RWPE2 (cell line): Measurements from ENCODE around the gene MARK3.
"Not testable (repeated sequence)": the region's sequence is repeated elsewhere in the genome, so short reads cannot be mapped to it uniquely, and the experiment has no call there.

Source experiments
- ATAC-seq: fragments of 200-7000 bp; cut with Tn5 transposase; 3 replicates; pipeline ENCODE4 v1.9.1; 2021; ENCODE audit warnings: low read depth
- DNase-seq: peaks from one replicate; pipeline ENCODE4 v3.0.0-alpha.2; 2020; ENCODE audit warnings: low spot score
- H3K27ac ChIP-seq: fragments of 450-650 bp; 2 replicates; pipeline ENCODE4 v1.5.1; 2017; ENCODE audit warnings: mild to moderate bottlenecking; ENCODE audit not compliant: poor library complexity, severe bottlenecking
- H3K27me3 ChIP-seq: fragments of 250-450 bp; sonication (Bioruptor Pico); 2 replicates; pipeline ENCODE4 v1.5.1; 2021; ENCODE audit warnings: mild to moderate bottlenecking, moderate library complexity; ENCODE audit not compliant: insufficient read depth, poor library complexity, severe bottlenecking
- H3K36me3 ChIP-seq: fragments of 250-450 bp; sonication (Bioruptor Pico); 2 replicates; pipeline ENCODE4 v1.5.1; 2020; ENCODE audit warnings: low read depth, mild to moderate bottlenecking, moderate library complexity
- H3K4me1 ChIP-seq: fragments of 250-450 bp; sonication (Bioruptor Pico); 2 replicates; pipeline ENCODE4 v1.5.1; 2021; ENCODE audit warnings: mild to moderate bottlenecking, moderate library complexity; ENCODE audit not compliant: insufficient read depth, poor library complexity, severe bottlenecking
- H3K4me3 ChIP-seq: fragments of 250-450 bp; sonication (Bioruptor Pico); 2 replicates; pipeline ENCODE4 v1.5.1; 2021; ENCODE audit warnings: mild to moderate bottlenecking, moderate library complexity; ENCODE audit not compliant: severe bottlenecking
- H3K9me3 ChIP-seq: fragments of 250-450 bp; sonication (Bioruptor Pico); 2 replicates; pipeline ENCODE4 v1.5.1; 2021; ENCODE audit warnings: mild to moderate bottlenecking, moderate library complexity; ENCODE audit not compliant: severe bottlenecking
- CTCF ChIP-seq: fragments of 450-650 bp; IDR thresholded peaks from one replicate; pipeline ENCODE4 v1.5.1; 2017; ENCODE audit warnings: mild to moderate bottlenecking, moderate library complexity; ENCODE audit not compliant: poor library complexity, severe bottlenecking

MARK3 gene

GRCh38 chr14:103524002-103524935, 139.1 kb downstream of the MARK3 start:
- Histone ChIP-seq H3K27ac (no peak overlapping the region), H3K4me1 (peaks cover 4% of the 10 kb centered on the region), H3K27me3 (peaks cover 16% of the 10 kb centered on the region), H3K4me3 (no peak overlapping the region), H3K9me3 (no peaks in the 10 kb centered on the region), H3K36me3 (peaks cover 5% of the 10 kb centered on the region; the same call in 1 of the 2 replicates)
- DNase-seq: no peak
- no peak for TF ChIP-seq CTCF
- no peak for ATAC-seq

- not testable (repeated sequence) for H3K4me1 ChIP-seq, DNase-seq, ATAC-seq, H3K4me3 ChIP-seq, H3K27ac ChIP-seq, H3K9me3 ChIP-seq, H3K36me3 ChIP-seq
- H3K27me3 ChIP-seq: peaks cover 16% of the 10 kb centered on the region
These were observed 140.4 kb downstream of the MARK3 start for GRCh38 chr14:103525430-103526246.

GRCh38 chr14:103526247-103526913, 141.2 kb downstream of the MARK3 start:
- no peak for TF ChIP-seq CTCF
- peaks cover 16% of the 10 kb centered on the region for H3K27me3 ChIP-seq
- no peaks in the 10 kb centered on the region for H3K9me3 ChIP-seq
- H3K4me1 ChIP-seq: peaks cover 6% of the 10 kb centered on the region
- DNase-seq: no peak
- no peak overlapping the region for H3K4me3 ChIP-seq
- no peak overlapping the region for H3K27ac ChIP-seq
- ATAC-seq: no peak
- peaks cover 12% of the 10 kb centered on the region for H3K36me3 ChIP-seq

GRCh38 chr14:103526914-103527248, 141.7 kb downstream of the MARK3 start:
- Histone ChIP-seq H3K4me1 (peaks cover 6% of the 10 kb centered on the region), H3K27ac (no peak overlapping the region), H3K36me3 (peaks cover 12% of the 10 kb centered on the region), H3K27me3 (peaks cover 11% of the 10 kb centered on the region), H3K4me3 (no peak overlapping the region), H3K9me3 (no peaks in the 10 kb centered on the region)
- ATAC-seq (no peak), DNase-seq (no peak)
- TF ChIP-seq CTCF: no peak
